ENCODE results near the gene EMC10. TPM values are rescaled to one million over a fixed set of nuclear protein-coding genes. Genes with fewer than 3 reads are reported as not detected.

Gene EMC10
- total RNA-seq, 1 experiment from 2014 or later, result 109 TPM

GRCh38 chr19:50476907-50477238 is 566 bp downstream of the EMC10 start:
- no peaks in the 10 kb centered on the region for H4K20me1 ChIP-seq (ENCODE audit: control insufficient read depth, insufficient read depth, insufficient read length)
- peaks cover 32 to 39% (median 36%) of the 10 kb centered on the region in 3 experiments for H3K36me3 Mint-ChIP-seq (ENCODE audit: insufficient read depth in 1 of 3, low read depth in 3 of 3)
- H3K27me3 Mint-ChIP-seq (ENCODE audit: low read depth), result peaks cover 2% of the 10 kb centered on the region; the same call in 1 of the 2 replicates
- no peak overlapping the region for H3K14ac ChIP-seq (ENCODE audit: insufficient read depth, low read length)
- no peak overlapping the region for H3K18ac ChIP-seq (ENCODE audit: insufficient read length, low read depth, low read length)
- H3K23ac ChIP-seq (ENCODE audit: insufficient read length, low read depth, low read length), result no peak overlapping the region
- peaks cover 8 to 21% of the 10 kb centered on the region in 2 experiments for H3K4me1 Mint-ChIP-seq
- TF ChIP-seq, protein P1, sequence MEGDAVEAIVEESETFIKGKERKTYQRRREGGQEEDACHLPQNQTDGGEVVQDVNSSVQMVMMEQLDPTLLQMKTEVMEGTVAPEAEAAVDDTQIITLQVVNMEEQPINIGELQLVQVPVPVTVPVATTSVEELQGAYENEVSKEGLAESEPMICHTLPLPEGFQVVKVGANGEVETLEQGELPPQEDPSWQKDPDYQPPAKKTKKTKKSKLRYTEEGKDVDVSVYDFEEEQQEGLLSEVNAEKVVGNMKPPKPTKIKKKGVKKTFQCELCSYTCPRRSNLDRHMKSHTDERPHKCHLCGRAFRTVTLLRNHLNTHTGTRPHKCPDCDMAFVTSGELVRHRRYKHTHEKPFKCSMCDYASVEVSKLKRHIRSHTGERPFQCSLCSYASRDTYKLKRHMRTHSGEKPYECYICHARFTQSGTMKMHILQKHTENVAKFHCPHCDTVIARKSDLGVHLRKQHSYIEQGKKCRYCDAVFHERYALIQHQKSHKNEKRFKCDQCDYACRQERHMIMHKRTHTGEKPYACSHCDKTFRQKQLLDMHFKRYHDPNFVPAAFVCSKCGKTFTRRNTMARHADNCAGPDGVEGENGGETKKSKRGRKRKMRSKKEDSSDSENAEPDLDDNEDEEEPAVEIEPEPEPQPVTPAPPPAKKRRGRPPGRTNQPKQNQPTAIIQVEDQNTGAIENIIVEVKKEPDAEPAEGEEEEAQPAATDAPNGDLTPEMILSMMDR (conservative IDR thresholded peaks at IDR 0.05), result no peak
- peaks cover 9% of the 10 kb centered on the region for H3K79me1 ChIP-seq (ENCODE audit: insufficient read depth, low read depth, low read length, poor library complexity, severe bottlenecking)
- H3K79me2 ChIP-seq (ENCODE audit: insufficient read depth, low read length), result peaks cover 5% of the 10 kb centered on the region; the same call in 1 of the 2 replicates
- H3K27ac ChIP-seq (ENCODE audit: insufficient read length, low read depth, low read length), result no peak overlapping the region
- no peaks in the 10 kb centered on the region for H3K27me3 ChIP-seq (ENCODE audit: insufficient read depth, low read length)
- H3K4me2 ChIP-seq (ENCODE audit: insufficient read depth, insufficient read length, low read length), result peak overlapping the region; percentile 42
- no peak overlapping the region for H4K8ac ChIP-seq (replicated peaks; ENCODE audit: insufficient read length, low read depth, low read length)
- peak overlapping the region; percentile 96 to 99 for H3K4me3 Mint-ChIP-seq
- H4K91ac ChIP-seq (ENCODE audit: insufficient read length, low read depth, low read length), result no peak overlapping the region
- H3K4me1 ChIP-seq (ENCODE audit: insufficient read depth, low read length), result peaks cover 4% of the 10 kb centered on the region; the same call in 1 of the 2 replicates
- peaks cover 7% of the 10 kb centered on the region for H3K9me3 ChIP-seq (ENCODE audit: control insufficient read depth, low read depth, low read length)
- H2BK5ac ChIP-seq (ENCODE audit: insufficient read length, low read length), result no peak overlapping the region
- H3K27ac Mint-ChIP-seq, result peak overlapping the region; percentile 98 to 99 (median 98)
- peaks cover 10 to 21% of the 10 kb centered on the region in 2 experiments for H3K9me3 Mint-ChIP-seq
- H3K9ac ChIP-seq (ENCODE audit: extremely low read depth, insufficient read length, low read length), result no peak overlapping the region
- H2BK15ac ChIP-seq (ENCODE audit: low read depth, low read length), result no peak overlapping the region
- H2AFZ ChIP-seq (ENCODE audit: low read length), result no peak overlapping the region
- no peak overlapping the region for H2AK5ac ChIP-seq (ENCODE audit: insufficient read length, low read length)
- no peak for DNase-seq
- H3T11ph ChIP-seq (ENCODE audit: low read length), result no peak overlapping the region
- H3K4ac ChIP-seq (ENCODE audit: low read depth, low read length), result no peak overlapping the region
- no peak overlapping the region for H2BK12ac ChIP-seq (ENCODE audit: insufficient read length, low read depth, low read length)
- H3K23me2 ChIP-seq (ENCODE audit: insufficient read length, low read depth, low read length, poor library complexity, severe bottlenecking), result no peaks in the 10 kb centered on the region
- H3K56ac ChIP-seq (ENCODE audit: insufficient read length, low read depth, low read length), result no peak overlapping the region
- no peak overlapping the region for H2BK120ac ChIP-seq (ENCODE audit: low read depth, low read length, poor library complexity, severe bottlenecking)
- H2BK20ac ChIP-seq (ENCODE audit: low read depth, low read length, poor library complexity, severe bottlenecking), result no peak overlapping the region
- no peak overlapping the region for H4K5ac ChIP-seq (ENCODE audit: insufficient read length, low read depth, low read length)
- WGBS (ENCODE audit: extremely low coverage, insufficient read length, low lambda C conversion rate), result no CpG with 5 or more reads among the region's 20 CpGs
